GM19238 (cell line): ENCODE results near the gene MAT1A.
"Not testable (repeated sequence)": the region's sequence is repeated elsewhere in the genome, so short reads cannot be mapped to it uniquely, and the experiment has no call there.

Source experiments
- DNase-seq: peaks from one replicate; pipeline ENCODE4 v3.0.0; 2011; ENCODE audit warnings: low spot score; ENCODE audit not compliant: insufficient read length

MAT1A gene

DNA sequence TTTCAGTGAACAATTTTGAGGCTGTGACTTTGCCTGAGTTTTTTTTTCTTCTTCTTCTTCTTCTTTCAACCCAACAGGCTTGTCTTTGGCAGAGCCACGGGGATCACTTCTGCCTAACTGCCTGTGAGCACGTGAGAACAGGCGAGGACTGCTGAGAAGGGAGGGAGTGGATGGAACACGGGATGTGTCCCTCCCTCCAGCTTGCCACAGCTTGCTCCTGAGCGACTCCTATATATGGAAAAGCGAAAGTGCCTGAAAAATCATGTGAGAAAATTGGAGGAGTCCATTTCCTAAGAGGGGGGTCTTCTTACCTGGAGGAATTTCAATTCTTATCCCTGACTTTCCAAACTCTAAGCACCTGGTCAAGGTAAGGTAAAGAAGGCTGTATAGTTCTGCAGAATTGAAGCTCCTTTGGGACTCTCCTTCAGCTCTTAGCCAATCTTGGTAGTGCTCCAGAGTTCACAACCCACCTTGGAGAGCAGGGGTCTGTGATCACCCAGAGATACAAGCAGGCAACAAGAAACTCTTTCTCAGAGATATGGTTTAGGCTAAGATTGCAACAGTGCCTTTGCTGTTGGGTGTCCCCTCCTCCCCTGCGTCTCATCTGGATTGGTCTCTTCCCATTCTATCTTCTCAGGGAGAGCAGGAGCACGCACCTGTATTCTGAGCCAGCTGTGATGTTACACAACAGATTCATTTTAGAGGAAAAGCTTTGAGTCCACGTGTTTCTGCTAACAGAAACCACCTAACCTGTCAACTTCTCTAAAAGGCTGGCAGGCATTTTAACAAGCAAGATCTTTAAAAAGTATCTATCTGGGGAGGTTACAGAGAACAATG, at the start of gene MAT1A:
MAT1A (minus strand) TSS at position 208 of the 837 bp plus-strand sequence. CDS start 235 bp downstream, outside the sequence.
- no peak for DNase-seq

- DNase-seq = no peak
Observed at GRCh38 chr10:80333983-80334382, 44.5 kb upstream of the MAT1A start.

GRCh38 chr10:80324891-80325364, 35.5 kb upstream of the MAT1A start:
- DNase-seq = no peak

GRCh38 chr10:80324086-80324485, 34.6 kb upstream of the MAT1A start:
- no peak for DNase-seq

DNA sequence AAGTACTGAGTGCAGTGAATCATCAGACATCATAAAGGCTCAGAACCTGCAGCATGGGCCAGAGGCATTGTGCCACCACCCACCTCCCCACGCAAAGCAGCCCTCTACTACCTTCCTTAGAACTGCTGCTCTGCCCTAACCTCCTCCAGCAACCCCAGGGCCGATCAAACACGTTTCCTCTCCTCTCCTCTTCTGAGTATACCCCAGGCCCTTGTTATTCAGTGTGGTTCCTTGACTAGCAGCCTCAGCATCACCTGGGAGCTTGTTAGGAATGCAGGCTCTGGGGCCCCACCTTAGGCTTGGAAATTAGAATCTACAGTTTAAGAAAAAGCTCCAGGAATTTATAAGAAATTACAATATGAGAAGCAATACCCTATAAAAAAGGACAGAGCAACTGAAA, 33.9 kb upstream of the MAT1A start:
- DNase-seq = no peak

GRCh38 chr10:80322711-80323110, 33.3 kb upstream of the MAT1A start:
- DNase-seq = no peak

GRCh38 chr10:80322158-80322557, 32.7 kb upstream of the MAT1A start:
- DNase-seq = no peak

- no peak for DNase-seq
Observed at GRCh38 chr10:80321183-80321582, 31.7 kb upstream of the MAT1A start.

DNA sequence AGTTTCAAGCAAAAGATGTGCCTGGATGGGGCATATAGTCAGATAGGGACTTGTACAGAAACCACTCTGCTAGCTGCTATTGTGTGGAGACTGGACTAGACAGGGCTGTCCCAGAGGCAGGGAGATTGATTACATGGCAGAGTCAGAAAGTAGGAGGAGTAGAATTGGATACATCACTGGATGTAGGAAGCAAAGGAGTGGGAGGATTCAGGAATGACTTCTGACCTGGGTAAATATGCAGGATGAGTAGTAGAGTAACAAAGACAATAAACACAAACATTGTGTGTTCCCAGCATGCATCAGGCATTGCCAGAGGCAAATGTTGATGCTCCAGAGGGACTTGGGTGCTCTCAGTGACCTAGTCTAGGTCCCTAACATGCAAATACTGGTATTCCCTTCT, 30.9 kb upstream of the MAT1A start:
- DNase-seq = no peak

GRCh38 chr10:80319725-80320290, 30.4 kb upstream of the MAT1A start:
- no peak for DNase-seq

DNA sequence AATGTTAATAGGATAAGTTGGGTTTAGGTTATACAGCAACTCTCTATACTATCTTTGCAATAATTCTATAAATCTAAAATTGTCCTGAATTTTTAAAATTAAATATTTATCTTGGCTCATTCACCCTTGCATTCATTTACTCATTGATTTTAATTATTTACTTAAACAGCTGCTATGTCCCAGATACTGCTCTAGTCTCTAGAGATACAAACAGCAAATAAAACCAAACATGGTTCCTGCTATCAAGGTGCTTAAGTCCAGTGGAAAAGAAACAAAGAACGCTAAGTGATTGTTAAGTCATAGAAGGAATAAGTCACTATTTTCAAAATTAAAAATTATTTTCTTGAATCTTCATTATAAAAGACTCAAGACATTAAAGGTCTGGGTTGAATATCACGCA, 29.9 kb upstream of the MAT1A start:
- no peak for DNase-seq

DNA sequence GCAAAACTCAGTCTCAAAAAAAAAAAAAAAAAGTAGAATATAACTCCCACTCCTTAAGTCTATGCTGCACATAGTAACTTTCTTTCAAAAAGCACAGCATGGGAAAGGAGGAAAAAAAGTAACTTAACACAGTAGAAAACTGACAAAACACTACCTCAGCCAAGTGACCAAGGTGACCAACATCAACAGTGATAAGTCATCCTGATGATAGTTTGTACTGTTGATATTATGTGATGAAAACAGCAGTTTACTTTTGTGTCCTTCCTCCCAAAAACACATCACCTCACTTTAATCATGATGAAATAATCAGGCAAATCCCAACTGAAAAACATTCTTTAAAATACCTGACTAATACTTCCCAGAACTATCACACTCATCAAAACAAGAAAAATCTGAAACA, 29.3 kb upstream of the MAT1A start:
- no peak for DNase-seq

DNA sequence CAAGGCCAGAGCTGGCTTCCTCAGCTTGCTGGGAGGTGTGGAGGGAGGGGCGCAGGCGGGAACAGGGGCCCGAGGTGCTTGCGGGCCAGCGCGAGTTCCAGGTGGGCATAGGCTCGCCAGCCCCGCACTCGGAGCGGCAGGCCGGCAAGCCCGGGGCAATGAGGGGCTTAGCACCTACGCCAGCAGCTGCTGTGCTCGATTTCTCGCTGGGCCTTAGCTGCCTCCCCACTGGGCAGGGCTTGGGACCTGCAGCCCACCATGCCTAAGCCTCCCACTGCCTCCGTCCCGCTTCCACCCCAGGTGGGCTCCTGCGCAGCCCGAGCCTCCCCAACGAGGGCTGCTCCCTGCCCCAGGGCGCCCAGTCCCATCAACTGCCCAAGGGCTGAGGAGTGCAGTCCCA, 25.9 kb upstream of the MAT1A start:
- no peak for DNase-seq

DNA sequence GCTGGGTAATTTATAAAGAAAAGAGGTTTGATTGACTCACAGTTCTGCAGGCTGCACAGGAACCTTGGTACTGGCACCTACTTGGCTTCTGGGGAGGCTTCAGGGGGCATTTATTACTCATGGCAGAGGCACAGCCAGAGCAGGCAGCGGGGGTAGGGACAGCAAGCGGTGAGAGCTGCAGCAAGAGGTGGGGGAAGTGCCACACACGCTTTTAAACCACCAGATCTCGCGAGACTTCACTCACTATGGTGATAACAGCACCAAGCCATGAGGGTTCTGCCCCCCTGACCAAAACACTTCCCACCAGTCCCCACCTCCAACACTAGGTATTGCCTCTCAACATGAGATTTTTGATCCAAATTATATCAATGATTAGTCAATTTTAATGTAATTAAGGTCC, 24.1 kb upstream of the MAT1A start:
- no peak for DNase-seq

DNA sequence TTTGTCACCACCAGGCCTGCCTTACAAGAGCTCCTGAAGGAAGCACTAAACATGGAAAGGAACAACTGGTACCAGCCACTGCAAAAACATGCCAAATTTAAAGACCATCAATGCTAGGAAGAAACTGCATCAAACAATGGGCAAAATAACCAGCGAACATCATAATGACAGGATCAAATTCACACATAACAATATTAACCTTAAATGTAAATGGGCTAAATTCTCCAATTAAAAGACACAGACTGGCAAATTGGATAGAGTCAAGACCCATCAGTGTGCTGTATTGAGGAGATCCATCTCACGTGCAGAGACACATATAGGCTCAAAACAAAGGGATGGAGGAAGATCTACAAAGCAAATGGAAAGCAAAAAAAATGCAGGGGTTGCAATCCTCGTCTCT, 16.5 kb upstream of the MAT1A start:
- DNase-seq = not testable (repeated sequence)

- DNase-seq = no peak
Observed at GRCh38 chr10:80296942-80297341, 7.5 kb upstream of the MAT1A start.

- no peak for DNase-seq
Observed at GRCh38 chr10:80292607-80293239, 3.3 kb upstream of the MAT1A start.

- DNase-seq = no peak
Observed at GRCh38 chr10:80290474-80291220, 1.2 kb upstream of the MAT1A start.

- no peak for DNase-seq
Observed at GRCh38 chr10:80288849-80289248, 609 bp downstream of the MAT1A start.

GRCh38 chr10:80284522-80284921, 4.9 kb downstream of the MAT1A start:
- no peak for DNase-seq

GRCh38 chr10:80283536-80284199, 5.8 kb downstream of the MAT1A start:
- DNase-seq = no peak
